22Rv1 (cell line): ENCODE measurements around the gene C1QB.

Experiments used
- ZFX ChIP-seq: fragments of 450-650 bp; IDR thresholded peaks from 2 replicates; pipeline ENCODE4 v1.6.1; 2017; ENCODE audit warnings: antibody characterized with exemption, borderline replicate concordance
- TF ChIP-seq, protein P1 (sequence below): fragments of 450-650 bp; IDR thresholded peaks from 2 replicates; pipeline ENCODE4 v1.5.1; 2017; ENCODE audit warnings: mild to moderate bottlenecking

DNA sequence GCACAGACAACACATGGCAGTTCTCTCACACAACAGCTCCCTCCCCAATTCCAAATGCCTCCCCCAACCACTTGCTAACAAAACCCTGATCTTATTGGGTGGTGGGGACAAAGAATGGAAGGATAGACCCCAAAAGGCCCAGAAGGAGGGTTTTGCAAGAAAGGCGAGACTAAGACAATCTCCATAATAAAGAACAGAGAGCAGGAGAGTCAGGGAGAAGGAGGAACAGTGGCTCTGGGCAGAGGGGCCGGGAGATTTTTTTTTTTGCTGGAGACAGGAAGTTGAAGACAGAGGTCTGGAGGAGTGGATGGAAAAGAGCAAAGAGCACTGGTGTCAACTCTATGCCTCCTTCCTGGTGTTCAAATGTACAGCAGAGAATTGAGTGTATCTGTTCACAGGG, 23.1 kb upstream of the C1QB start:
- TF ChIP-seq, protein P1, sequence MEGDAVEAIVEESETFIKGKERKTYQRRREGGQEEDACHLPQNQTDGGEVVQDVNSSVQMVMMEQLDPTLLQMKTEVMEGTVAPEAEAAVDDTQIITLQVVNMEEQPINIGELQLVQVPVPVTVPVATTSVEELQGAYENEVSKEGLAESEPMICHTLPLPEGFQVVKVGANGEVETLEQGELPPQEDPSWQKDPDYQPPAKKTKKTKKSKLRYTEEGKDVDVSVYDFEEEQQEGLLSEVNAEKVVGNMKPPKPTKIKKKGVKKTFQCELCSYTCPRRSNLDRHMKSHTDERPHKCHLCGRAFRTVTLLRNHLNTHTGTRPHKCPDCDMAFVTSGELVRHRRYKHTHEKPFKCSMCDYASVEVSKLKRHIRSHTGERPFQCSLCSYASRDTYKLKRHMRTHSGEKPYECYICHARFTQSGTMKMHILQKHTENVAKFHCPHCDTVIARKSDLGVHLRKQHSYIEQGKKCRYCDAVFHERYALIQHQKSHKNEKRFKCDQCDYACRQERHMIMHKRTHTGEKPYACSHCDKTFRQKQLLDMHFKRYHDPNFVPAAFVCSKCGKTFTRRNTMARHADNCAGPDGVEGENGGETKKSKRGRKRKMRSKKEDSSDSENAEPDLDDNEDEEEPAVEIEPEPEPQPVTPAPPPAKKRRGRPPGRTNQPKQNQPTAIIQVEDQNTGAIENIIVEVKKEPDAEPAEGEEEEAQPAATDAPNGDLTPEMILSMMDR = no peak
- no peak for TF ChIP-seq ZFX
